Ascending aorta (tissue), 2 donors: ENCODE data around the gene ANKRD33B. TPM values are rescaled to one million over a fixed set of nuclear protein-coding genes. Genes with fewer than 3 reads are reported as not detected.

Experiments
- DNase-seq, 2 donors: peaks; one replicate each; pipeline ENCODE4 v3.0.0-alpha.2; 2019; ENCODE audit warnings: low spot score in 2 of 2
- H3K27ac ChIP-seq, 2 donors: fragments of 200-600 bp; sonication (generic); one replicate each; pipeline ENCODE4 v1.5.1; 2016 to 2017; ENCODE audit warnings: mild to moderate bottlenecking in 1 of 2
- H3K27me3 ChIP-seq: fragments of 200-600 bp; sonication (generic); one replicate; pipeline ENCODE4 v1.5.1; 2017
- H3K36me3 ChIP-seq, 2 donors: fragments of 200-600 bp; sonication (generic); one replicate each; pipeline ENCODE4 v1.5.1; 2016
- H3K4me1 ChIP-seq, 2 donors: fragments of 200-600 bp; sonication (generic); one replicate each; pipeline ENCODE4 v1.5.1; 2016 to 2017; ENCODE audit warnings: mild to moderate bottlenecking in 1 of 2
- H3K4me3 ChIP-seq, 2 donors: fragments of 200-600 bp; sonication (generic); one replicate each; pipeline ENCODE4 v1.5.1; 2016 to 2017; ENCODE audit warnings: mild to moderate bottlenecking in 1 of 2
- H3K9me3 ChIP-seq, 2 donors: fragments of 200-600 bp; sonication (generic); one replicate each; pipeline ENCODE4 v1.5.1; 2016
- intact Hi-C: fragments of 100-400 bp; cut with DNase I; formaldehyde crosslinking; loops from one replicate; pipeline ENCODE4 v1.15.1; 2023
- total RNA-seq: library from RNA; depleted of rRNA; stranded (reverse); fragments of >200 nt; gene quantifications from one replicate; pipeline ENCODE4 v1.1.0, GENCODE V29; 2016
- TF ChIP-seq, protein P1 (sequence below), 3 experiments: fragments of 200-600 bp in 2 of 3; fragments of 450-650 bp in 1 of 3; sonication (generic) in 2 of 3; IDR thresholded peaks; one replicate each; pipeline ENCODE4 v1.5.1; 2016 to 2019; ENCODE audit warnings: antibody characterized with exemption in 3 of 3, mild to moderate bottlenecking in 1 of 3, moderate library complexity in 1 of 3

ANKRD33B gene
- total RNA-seq, 1 donor from 2014 or later: 7.2 TPM

DNA sequence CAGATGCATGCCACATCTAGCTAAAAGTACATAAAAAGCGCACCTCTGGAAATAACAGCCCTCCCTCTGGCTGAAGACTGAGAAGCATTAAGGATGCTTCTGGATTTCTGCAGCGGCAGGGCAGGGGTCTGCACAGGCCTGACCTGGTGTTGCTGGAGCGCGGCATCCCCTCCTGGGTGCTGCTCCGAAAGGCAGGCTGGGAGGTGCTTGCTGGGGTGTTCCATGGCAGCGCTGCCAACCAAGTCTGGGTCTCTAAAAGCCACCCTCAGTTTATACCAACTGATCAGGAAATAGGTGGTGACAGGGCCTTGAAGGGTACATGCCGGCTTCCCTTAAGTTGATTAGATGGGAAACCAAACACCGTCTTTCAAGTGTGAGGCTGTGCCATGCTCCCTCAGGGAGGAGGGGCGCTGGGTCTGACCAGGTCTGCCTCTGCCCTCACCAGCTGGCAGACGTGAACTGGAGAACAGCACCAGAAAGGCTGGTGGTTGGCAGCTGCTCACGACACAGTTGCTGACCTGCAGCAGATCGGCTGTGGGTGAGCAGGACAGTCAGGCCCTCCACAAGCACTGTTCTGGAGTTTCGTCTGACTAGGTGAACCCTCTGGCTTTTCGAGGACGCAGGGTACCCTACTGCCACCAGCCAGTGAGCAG is 115.6 kb downstream of the ANKRD33B start:
- Histone ChIP-seq H3K4me3 (no peak overlapping the region), H3K9me3 (no peaks in the 10 kb centered on the region), H3K27ac (no peak overlapping the region), H3K27me3 (no peaks in the 10 kb centered on the region), H3K4me1 (no peaks in the 10 kb centered on the region), H3K36me3 (peaks cover 41 to 66% of the 10 kb centered on the region in 2 donors)
- DNase-seq: no peak
- intact Hi-C loops: no loop called here
- TF ChIP-seq, protein P1, sequence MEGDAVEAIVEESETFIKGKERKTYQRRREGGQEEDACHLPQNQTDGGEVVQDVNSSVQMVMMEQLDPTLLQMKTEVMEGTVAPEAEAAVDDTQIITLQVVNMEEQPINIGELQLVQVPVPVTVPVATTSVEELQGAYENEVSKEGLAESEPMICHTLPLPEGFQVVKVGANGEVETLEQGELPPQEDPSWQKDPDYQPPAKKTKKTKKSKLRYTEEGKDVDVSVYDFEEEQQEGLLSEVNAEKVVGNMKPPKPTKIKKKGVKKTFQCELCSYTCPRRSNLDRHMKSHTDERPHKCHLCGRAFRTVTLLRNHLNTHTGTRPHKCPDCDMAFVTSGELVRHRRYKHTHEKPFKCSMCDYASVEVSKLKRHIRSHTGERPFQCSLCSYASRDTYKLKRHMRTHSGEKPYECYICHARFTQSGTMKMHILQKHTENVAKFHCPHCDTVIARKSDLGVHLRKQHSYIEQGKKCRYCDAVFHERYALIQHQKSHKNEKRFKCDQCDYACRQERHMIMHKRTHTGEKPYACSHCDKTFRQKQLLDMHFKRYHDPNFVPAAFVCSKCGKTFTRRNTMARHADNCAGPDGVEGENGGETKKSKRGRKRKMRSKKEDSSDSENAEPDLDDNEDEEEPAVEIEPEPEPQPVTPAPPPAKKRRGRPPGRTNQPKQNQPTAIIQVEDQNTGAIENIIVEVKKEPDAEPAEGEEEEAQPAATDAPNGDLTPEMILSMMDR (IDR thresholded peaks at IDR 0.05): no peak

DNA sequence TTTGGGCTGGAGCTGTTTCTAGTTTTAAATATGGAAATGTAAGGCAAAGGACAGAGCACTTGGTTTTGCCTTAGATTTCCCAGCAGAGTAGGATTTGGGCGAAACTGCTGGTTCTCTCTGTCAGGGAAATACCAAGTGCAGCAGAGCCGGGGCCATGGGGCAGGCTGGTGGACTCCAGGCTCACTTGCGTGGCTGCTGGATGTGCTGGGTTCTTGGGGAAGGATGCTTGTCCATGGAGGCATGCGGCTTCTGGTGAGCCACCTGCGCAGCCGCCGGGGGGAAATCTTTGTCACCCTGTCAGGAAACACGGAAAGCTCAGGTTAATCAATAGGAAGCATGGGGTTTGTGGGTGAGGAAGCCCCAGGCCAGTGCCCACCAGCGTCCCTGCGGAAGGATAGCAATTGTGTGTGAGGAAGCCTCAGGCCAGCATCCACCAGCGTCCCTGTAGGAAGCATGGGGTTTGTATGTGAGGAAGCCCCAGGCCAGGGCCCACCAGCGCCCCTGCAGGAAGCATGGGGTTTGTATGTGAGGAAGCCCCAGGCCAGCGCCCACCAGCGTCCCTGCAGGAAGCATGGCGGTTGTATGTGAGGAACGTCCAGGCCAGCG is 117.1 kb downstream of the ANKRD33B start:
- Histone ChIP-seq H3K36me3 (peaks cover 41 to 66% of the 10 kb centered on the region in 2 donors), H3K27me3 (no peaks in the 10 kb centered on the region), H3K4me3 (no peak overlapping the region), H3K27ac (no peak overlapping the region), H3K9me3 (no peaks in the 10 kb centered on the region), H3K4me1 (no peaks in the 10 kb centered on the region)
- TF ChIP-seq, protein P1 (IDR thresholded peaks at IDR 0.05): no peak
- DNase-seq: no peak
- intact Hi-C loops: no loop called here

DNA sequence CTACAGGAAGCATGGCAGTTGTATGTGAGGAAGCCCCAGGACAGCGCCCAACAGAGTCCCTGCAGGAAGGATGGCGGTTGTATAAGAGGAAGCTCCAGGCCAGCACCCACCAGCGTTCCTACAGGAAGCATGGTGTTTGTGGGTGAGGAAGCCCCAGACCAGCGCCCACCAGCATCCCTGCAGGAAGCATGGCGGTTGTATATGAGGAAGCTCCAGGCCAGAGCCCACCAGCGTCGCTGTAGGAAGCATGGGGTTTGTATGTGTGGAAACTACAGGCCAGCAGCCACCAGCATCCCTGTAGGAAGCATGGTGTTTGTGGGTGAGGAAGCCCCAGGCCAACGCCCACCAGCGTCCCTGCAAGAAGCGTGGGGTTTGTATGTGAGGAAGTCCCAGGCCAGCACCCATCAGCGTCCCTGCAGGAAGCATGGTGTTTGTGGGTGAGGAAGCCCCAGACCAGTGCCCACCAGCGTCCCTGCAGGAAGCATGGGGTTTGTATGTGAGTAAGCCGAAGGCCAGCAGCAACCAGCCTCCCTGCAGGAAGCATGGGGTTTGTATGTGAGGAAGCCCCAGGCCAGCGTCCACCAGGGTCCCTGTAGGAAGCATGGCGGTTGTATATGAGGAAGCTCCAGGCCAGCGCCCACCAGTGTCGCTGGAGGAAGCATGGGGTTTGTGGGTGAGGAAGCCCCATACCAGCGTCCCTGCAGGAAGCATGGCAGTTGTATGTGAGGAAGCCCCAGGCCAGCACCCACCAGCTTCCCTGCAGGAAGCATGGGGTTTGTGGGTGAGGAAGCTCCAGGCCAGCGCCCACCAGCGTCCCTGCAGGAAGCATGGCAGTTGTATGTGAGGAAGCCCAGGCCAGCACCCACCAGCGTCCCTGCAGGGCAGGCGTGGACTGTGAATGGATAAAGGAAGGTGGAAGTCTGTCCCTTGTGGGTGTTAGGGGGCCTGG is 118.1 kb downstream of the ANKRD33B start:
- Histone ChIP-seq H3K27ac (no peak overlapping the region), H3K4me3 (no peak overlapping the region), H3K4me1 (no peaks in the 10 kb centered on the region), H3K27me3 (no peaks in the 10 kb centered on the region), H3K36me3 (peaks cover 41 to 66% of the 10 kb centered on the region in 2 donors), H3K9me3 (no peaks in the 10 kb centered on the region)
- TF ChIP-seq, protein P1 (IDR thresholded peaks at IDR 0.05): no peak
- no peak for DNase-seq
- intact Hi-C loops: no loop called here

DNA sequence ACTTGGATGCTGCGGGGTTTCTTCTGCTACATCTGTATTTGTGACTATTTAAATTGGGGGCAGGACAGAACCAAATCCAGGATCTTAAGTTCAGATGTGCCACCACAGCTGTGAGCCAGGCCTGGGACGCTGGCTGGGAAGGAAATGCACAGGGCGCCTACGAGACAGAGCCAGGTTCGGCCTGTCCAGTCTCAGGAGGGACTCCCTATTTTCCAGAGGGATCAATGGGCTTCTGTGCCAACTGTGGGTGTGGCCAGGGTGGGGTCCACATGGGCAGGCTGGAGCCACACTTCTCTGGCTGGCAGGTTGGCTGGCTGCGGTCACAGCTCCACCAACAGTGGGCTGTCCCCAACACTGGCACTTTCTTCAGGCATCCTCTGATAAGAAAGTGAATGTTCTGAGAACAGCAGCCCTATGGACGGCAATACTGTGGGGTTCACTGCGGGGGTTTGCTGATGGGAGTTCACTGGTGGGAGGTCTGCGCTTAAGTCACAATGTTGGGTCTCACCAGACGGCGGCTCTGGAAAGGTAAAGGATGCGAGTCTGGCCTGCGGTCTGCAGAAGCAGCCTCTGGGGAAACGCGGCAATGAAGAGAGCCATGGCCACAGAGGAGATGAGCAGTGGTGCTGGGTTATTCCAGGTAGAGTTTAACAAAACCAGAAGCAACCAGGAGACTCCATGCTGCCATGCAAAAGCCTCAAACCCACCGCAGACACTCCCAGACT is 119.1 kb downstream of the ANKRD33B start:
- Histone ChIP-seq H3K27ac (no peak overlapping the region), H3K4me3 (no peak overlapping the region), H3K27me3 (no peaks in the 10 kb centered on the region), H3K36me3 (peaks cover 41 to 57% of the 10 kb centered on the region in 2 donors), H3K4me1 (no peaks in the 10 kb centered on the region), H3K9me3 (no peaks in the 10 kb centered on the region)
- no peak for DNase-seq
- intact Hi-C loops: no loop called here
- TF ChIP-seq, protein P1 (IDR thresholded peaks at IDR 0.05): no peak
